ENCODE measurements around the gene PDXK. TPM values are rescaled to one million over a fixed set of nuclear protein-coding genes. Genes with fewer than 3 reads are reported as not detected.

The PDXK gene
- total and polyA plus RNA-seq, 9 of the 15 experiments (the other 6 are each of a cell fraction or from before 2014, with no cell fraction given) = 5.6 to 162 (median 76.5) TPM

- BruUV-seq (replicated peaks) = no TSS peak
- no peak for ATAC-seq
- no peak overlapping the region for H2AFZ ChIP-seq (ENCODE audit: low read depth, low read length)
- intact Hi-C loops (cut with micrococcal nuclease) (no loop called here), in situ Hi-C loops (cut with MboI) (loop anchor here (25.0 kb wide), 1 partner anchor 338 kb away; the partner anchor contains the start of gene GATD3)
- peaks cover 4% of the 10 kb centered on the region for H4K20me1 ChIP-seq (replicated peaks; ENCODE audit: control insufficient read depth, insufficient read depth, low read length)
- H3K79me2 ChIP-seq (ENCODE audit: control insufficient read depth, insufficient read depth, low read length) = peaks cover 19% of the 10 kb centered on the region; the same call in 2 of the 3 replicates
- no peak overlapping the region for H3K4me3 ChIP-seq
- H3K9ac ChIP-seq (ENCODE audit: insufficient read depth in 1 of 2, low read depth in 2 of 2, low read length in 2 of 2) = peak overlapping the region in 1 of 2 experiments; percentile 30; a peak in 1 of 4 replicates
- H3K9me1 ChIP-seq (ENCODE audit: control insufficient read depth, insufficient read depth, low read length) = no peaks in the 10 kb centered on the region
- H3K4me1 ChIP-seq (replicated peaks in 1 of 2; ENCODE audit: control insufficient read depth in 2 of 2, insufficient read depth in 2 of 2, low read length in 2 of 2) = peaks cover 0 to 32% of the 10 kb centered on the region in 2 experiments; a peak in 2 of 5 replicates
- no peak overlapping the region for H3K27ac ChIP-seq (ENCODE audit: extremely low read depth, low read depth, low read length)
- FAIRE-seq = no peak
- ChIA-PET CTCF (ENCODE audit: low intra/inter-chr PET ratio) (interaction anchor here (0.6 kb wide), 1 partner anchor 251 kb away, joined by 3 read pairs; no protein-coding TSS in a partner anchor), POLR2A (interaction anchor here (1.0 to 1.6 kb wide), 3 partner anchors 8 to 94 kb away, joined by 3 to 7 read pairs (median 4); partner anchors contain the start of gene RRP1)
- 92% methylated on average over 19 of the region's 19 CpGs for WGBS (ENCODE audit: insufficient coverage, low coverage, missing lambda C conversion rate)
- peaks cover 100% of the 10 kb centered on the region for H3K36me3 ChIP-seq (ENCODE audit: control insufficient read depth, insufficient read depth, low read length)
- H3K4me2 ChIP-seq (ENCODE audit: insufficient read depth, low read length) = no peak overlapping the region
- no peaks in the 10 kb centered on the region for H3K9me3 ChIP-seq (replicated peaks; ENCODE audit: control insufficient read depth, insufficient read depth, low read depth, low read length)
- no peaks in the 10 kb centered on the region for H3K27me3 ChIP-seq (ENCODE audit: control insufficient read depth in 2 of 2, insufficient read depth in 2 of 2, low read length in 2 of 2)
- DNase-seq (ENCODE audit: extremely low read depth in 1 of 4, low spot score in 3 of 4) = no peak
- TF ChIP-seq RBFOX2 (IDR thresholded peaks at IDR 0.05; ENCODE audit: low read depth, low read length) (peak; percentile 46), REST (IDR thresholded peaks at IDR 0.05; ENCODE audit: borderline replicate concordance) (no peak), REST (CRISPR knock-in tag; IDR thresholded peaks at IDR 0.05; ENCODE audit: low read depth) (no peak), POLR2G (IDR thresholded peaks at IDR 0.05; ENCODE audit: low read depth, low read length) (peak; percentile 67), POLR2A (conservative IDR thresholded peaks at IDR 0.05) (0 out of 2 replicates have a peak, but pooled peaks have one; percentile 42), ZNF431 (CRISPR knock-in tag; IDR thresholded peaks at IDR 0.05) (no peak), SMAD3 (CRISPR knock-in tag; conservative IDR thresholded peaks at IDR 0.05) (no peak), SOX6 (IDR thresholded peaks at IDR 0.05) (no peak), SNIP1 (IDR thresholded peaks at IDR 0.05; ENCODE audit: low read depth) (no peak), E2F3 (CRISPR knock-in tag; IDR thresholded peaks at IDR 0.05) (no peak), ZNF583 (CRISPR knock-in tag; IDR thresholded peaks at IDR 0.05) (no peak), TAL1 (IDR thresholded peaks at IDR 0.05) (no peak), RBM22 (IDR thresholded peaks at IDR 0.05; ENCODE audit: low read depth, low read length, poor library complexity, severe bottlenecking) (peak; percentile 59)
- TF ChIP-seq, protein P1, sequence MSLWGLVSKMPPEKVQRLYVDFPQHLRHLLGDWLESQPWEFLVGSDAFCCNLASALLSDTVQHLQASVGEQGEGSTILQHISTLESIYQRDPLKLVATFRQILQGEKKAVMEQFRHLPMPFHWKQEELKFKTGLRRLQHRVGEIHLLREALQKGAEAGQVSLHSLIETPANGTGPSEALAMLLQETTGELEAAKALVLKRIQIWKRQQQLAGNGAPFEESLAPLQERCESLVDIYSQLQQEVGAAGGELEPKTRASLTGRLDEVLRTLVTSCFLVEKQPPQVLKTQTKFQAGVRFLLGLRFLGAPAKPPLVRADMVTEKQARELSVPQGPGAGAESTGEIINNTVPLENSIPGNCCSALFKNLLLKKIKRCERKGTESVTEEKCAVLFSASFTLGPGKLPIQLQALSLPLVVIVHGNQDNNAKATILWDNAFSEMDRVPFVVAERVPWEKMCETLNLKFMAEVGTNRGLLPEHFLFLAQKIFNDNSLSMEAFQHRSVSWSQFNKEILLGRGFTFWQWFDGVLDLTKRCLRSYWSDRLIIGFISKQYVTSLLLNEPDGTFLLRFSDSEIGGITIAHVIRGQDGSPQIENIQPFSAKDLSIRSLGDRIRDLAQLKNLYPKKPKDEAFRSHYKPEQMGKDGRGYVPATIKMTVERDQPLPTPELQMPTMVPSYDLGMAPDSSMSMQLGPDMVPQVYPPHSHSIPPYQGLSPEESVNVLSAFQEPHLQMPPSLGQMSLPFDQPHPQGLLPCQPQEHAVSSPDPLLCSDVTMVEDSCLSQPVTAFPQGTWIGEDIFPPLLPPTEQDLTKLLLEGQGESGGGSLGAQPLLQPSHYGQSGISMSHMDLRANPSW (CRISPR knock-in tag; IDR thresholded peaks at IDR 0.05) = no peak
These were observed 80.4 kb downstream of the PDXK start for GRCh38 chr21:43799301-43799840.

Measured in K562 (cell line).